HS-27A (cell line): ENCODE results near the gene GLMP.
"Not testable (repeated sequence)": the region's sequence is repeated elsewhere in the genome, so short reads cannot be mapped to it uniquely, and the experiment has no call there.

Experiments
- DNase-seq: peaks from one replicate; pipeline ENCODE4 v3.0.0-alpha.2; 2012; ENCODE audit warnings: low read depth, missing footprints

Gene GLMP

GRCh38 chr1:156295391-156295947 lies at the start of gene GLMP:
TSS of gene GLMP (minus strand) at chr1:156295679. CDS start at chr1:156295645, 34 bp downstream.
- no peak for DNase-seq

GRCh38 chr1:156344409-156344808 lies 48.9 kb upstream of the GLMP start:
- no peak for DNase-seq

- no peak for DNase-seq
These were observed 46.9 kb upstream of the GLMP start for GRCh38 chr1:156342166-156342955.

- DNase-seq = peak; percentile 99
These were observed 42.9 kb upstream of the GLMP start, which contains the start of the genes CCT3 and TSACC for GRCh38 chr1:156338180-156338976. TSS of gene CCT3 (minus strand) at chr1:156338292. CDS start at chr1:156338184, 108 bp downstream. TSS of gene TSACC (plus strand) at chr1:156338526. CDS start at chr1:156339758, 1,232 bp downstream.

- DNase-seq = no peak
These were observed 42.4 kb upstream of the GLMP start for GRCh38 chr1:156337888-156338179.

- DNase-seq = no peak
These were observed 41.8 kb upstream of the GLMP start for GRCh38 chr1:156337052-156337887.

- DNase-seq = no peak
These were observed 40.8 kb upstream of the GLMP start for GRCh38 chr1:156336242-156336641.

GRCh38 chr1:156323179-156323578 lies 27.7 kb upstream of the GLMP start:
- not testable (repeated sequence) for DNase-seq

- no peak for DNase-seq
These were observed 25.1 kb upstream of the GLMP start for GRCh38 chr1:156320560-156320959.

- no peak for DNase-seq
These were observed 24.2 kb upstream of the GLMP start for GRCh38 chr1:156319664-156320063.

- DNase-seq = no peak
These were observed 21.4 kb upstream of the GLMP start for GRCh38 chr1:156316909-156317308.

GRCh38 chr1:156310962-156311361 lies 15.5 kb upstream of the GLMP start:
- no peak for DNase-seq

- no peak for DNase-seq
These were observed 12.6 kb upstream of the GLMP start for GRCh38 chr1:156308078-156308477.

- DNase-seq = no peak
These were observed 9.7 kb upstream of the GLMP start for GRCh38 chr1:156305215-156305614.

- DNase-seq = no peak
These were observed 7.8 kb upstream of the GLMP start for GRCh38 chr1:156303241-156303640.

- DNase-seq = no peak
These were observed 3.4 kb upstream of the GLMP start, which contains the start of gene VHLL for GRCh38 chr1:156298852-156299357. TSS of gene VHLL (minus strand) at chr1:156299307. CDS start at chr1:156299189, 118 bp downstream.

GRCh38 chr1:156293895-156294294 lies 1.6 kb downstream of the GLMP start:
- DNase-seq = no peak

- DNase-seq = no peak
These were observed 2.4 kb downstream of the GLMP start for GRCh38 chr1:156293098-156293434.

- DNase-seq = peak; percentile 42
These were observed 4.0 kb downstream of the GLMP start for GRCh38 chr1:156291226-156292061.

GRCh38 chr1:156289857-156290256 lies 5.6 kb downstream of the GLMP start:
- DNase-seq = no peak

GRCh38 chr1:156286061-156286460 lies 9.4 kb downstream of the GLMP start:
- DNase-seq = no peak
